Non-pigmented ciliary epithelial cell (primary cell): ENCODE data around the gene CTSD.
"Not testable (repeated sequence)": the region's sequence is repeated elsewhere in the genome, so short reads cannot be mapped to it uniquely, and the experiment has no call there.

ENCODE experiments used
- DNase-seq: peaks from one replicate; pipeline ENCODE4 v3.0.0-alpha.2; 2010; ENCODE audit warnings: low read depth

Gene CTSD

DNA sequence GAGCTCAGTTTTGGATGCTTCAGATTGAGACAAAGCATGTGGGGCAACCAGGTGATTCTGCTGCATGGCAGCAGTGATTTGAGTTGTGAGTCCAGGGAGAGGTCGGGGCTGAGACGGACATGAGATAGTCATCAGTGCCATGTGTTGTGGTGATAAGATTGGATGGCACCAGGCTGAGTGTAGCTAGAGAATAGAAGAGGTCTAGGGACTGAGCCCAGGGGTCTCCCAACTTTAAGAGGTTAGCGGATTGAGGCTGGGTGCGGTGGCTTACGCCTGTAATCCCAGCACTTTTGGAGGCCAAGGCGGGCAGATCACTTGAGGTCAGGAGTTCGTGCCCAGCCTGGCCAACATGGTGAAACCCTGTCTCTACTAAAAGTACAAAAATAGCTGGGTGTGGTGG is 6.3 kb upstream of the CTSD start:
- no peak for DNase-seq

GRCh38 chr11:1769304-1769936 is 5.7 kb upstream of the CTSD start:
- not testable (repeated sequence) for DNase-seq

GRCh38 chr11:1768141-1768469 is 4.4 kb upstream of the CTSD start:
- no peak for DNase-seq

GRCh38 chr11:1767399-1768140 is 3.8 kb upstream of the CTSD start:
- DNase-seq, result no peak

- no peak for DNase-seq
These were observed 3.1 kb upstream of the CTSD start for GRCh38 chr11:1766719-1767398.

DNA sequence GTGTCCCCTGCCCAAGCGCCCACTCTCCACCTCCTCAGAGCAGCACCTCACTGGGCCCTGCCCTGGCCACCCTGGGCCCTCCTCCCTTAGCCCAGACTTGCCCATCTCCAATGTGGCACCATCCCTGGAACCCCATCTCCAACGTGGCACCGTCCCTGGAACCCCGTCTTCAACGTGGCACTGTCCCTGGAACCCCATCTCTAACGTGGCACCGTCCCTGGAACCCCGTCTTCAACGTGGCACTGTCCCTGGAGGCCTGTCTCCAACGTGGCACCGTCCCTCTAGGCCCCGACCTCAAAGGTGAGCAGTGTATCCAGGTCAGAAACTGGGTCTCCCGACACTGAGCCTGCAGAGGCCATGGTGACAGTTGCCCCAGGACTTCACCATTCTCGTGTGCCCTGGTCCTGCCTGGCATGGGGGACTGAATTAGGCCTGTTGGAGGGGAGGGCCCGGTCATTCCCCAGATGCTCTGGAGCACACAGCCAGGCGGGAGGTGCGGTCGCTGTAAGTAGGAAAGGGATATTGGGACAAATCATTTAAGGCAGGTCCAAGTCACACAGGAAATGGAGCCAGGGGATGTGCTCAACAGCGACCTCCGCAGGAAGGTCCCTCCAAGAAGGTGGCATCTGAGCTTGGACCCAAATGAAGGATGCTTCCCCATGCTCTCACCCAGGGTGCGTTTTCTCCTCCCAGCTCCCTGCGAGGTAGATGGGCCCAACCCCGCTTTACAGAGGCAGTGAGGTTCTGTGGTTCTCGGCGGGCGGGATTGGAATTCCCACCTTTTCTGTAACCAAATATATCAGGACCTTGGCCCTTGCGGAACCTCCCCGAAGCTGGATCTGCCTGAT is 2.4 kb upstream of the CTSD start:
- DNase-seq, result no peak

DNA sequence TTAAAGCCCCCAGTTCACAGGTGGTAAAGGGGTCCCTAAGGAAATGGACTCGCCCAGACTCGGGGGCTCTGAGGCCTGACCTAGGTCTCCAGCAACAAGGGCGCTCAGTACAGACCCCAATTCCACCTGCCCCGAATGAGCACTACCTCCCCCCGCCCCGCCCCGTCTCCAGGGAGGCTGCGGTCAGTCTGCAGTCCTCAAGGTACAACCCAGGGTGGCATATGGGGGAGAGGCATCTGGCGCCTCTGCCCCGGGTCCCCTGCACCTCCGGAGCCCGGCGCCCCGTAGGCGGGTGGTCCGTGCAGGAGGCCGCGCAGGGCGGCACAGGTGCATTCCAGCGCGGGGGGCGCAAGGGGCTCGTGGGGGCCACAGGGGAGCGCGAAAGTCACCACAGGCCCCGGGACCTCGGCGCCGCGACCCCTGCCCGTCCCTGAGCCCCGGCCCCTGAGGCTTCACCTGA is 361 bp downstream of the CTSD start:
- DNase-seq, result no peak

- DNase-seq, result no peak
These were observed 1.0 kb downstream of the CTSD start for GRCh38 chr11:1762537-1763302.

GRCh38 chr11:1761857-1762536 is 1.7 kb downstream of the CTSD start:
- no peak for DNase-seq

DNA sequence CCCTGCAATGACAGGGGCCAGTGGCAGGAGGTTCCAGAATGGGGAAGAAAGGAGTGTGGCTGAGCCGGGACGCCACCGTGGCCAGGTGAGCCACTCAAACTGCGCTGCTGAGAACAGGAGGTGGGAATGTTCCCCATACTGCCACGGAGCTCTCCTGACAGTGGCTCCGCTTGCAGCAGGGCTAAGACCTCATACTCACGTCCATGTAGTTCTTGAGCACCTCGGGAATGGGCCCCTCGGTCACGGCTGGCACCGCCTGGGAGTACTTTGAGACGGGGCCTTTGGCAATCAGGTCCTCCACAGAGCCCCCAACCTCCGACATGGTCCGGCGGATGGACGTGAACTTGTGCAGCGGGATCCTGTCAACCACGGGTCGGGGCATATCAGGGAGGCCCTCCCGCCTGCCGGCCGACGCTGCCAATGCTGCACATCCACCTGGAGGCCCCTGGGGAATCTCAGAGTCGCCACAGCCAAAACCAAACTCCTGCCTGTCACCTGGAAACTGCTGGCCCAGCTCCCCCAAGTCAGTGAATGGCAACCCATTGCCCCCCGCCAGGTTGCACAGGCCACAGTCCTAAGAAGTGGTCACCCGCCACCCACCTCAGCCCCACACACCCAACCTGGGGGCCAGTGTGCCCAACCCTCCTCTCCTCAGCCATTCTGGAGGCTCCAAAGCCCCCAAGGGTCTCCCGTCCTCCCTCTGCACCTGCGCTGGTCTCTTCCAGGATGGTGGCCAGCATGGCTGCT is 2.4 kb downstream of the CTSD start:
- DNase-seq, result no peak

DNA sequence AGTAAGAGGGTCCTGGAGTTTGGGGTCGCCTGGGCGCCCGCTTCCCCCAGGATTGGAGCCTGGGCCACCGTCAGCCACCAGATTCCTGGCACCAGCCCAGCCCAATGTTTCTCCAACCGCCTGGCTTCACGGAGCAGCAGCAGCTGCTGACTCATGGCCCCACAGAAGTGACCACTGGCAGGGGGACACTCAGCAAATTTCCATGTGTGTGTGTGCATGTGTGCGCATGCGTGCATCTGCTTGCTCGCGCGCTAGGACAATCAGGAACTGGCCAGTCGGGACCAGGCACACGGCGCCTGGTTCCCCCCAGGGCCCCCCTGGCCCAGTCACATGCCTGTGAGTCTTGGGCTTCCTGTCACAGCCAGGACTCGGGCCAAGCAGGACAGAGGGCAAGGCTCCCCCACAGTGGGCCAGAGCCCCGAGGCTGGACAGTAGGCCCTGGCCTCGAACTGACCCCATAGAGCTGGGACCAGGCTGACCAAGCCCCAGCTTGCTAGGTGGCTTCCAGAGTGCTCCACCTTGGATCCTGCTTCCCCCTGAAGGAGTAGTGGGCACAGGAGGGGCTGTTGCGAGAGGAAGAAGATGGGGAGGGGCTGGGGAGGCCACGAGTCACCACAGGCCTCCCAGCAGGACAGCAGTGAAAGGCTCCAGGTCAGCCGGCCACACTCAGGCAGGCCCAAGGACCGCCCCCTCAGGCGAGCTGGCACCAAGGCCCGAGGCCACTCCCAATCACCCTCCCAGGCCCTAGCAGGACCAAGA is 3.2 kb downstream of the CTSD start:
- no peak for DNase-seq

DNA sequence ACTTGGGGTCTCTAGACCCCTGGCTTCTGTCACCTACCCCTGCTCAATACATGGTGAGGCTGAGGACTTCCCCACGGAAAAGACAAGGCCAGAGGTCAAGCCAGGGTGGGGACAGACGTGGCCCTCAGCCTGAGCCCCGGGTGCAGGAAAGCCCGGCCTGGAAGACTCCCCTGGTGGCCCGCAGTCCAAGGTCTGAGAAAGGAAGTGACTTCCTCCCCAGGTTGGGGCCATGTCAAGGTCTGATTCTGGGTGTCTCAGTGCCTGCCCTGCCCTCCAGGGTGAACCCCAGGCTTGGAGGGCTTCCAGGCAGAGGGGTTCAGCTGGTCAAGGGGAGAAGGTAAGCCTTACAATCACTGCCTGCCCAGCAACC is 3.9 kb downstream of the CTSD start:
- no peak for DNase-seq

DNA sequence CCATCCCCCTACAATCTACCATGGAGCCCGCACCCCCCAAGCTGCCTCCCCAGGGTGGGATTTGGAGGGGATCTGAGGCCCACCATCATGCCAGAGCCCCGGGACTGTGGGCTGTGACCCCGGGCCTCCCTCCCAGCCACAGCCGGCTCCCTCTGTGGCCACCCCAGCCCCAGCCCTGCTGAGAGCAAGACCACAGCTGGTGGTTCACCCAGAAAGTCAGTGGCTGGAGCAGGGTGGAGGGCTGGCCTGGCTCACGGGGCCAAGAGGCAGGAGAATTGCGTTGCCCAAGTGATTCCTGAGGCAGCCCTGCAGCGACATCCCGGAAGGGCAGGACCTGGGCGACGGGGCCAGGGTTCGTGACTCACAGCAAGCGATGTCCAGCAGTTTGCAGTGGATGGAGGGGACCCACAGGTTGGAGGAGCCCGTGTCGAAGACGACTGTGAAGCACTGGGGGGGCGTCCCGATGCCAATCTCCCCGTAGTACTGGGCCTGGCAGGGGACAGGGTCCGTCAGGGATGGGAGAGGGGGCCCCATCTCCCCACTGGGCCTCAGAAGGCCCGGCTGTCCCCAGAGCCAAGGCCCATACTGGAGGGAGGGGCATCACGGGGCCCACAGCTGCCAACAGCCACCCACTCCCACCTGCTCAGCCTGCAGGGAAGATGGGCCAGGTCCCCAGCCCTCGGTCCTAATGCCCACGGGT is 4.4 kb downstream of the CTSD start:
- DNase-seq, result no peak

DNA sequence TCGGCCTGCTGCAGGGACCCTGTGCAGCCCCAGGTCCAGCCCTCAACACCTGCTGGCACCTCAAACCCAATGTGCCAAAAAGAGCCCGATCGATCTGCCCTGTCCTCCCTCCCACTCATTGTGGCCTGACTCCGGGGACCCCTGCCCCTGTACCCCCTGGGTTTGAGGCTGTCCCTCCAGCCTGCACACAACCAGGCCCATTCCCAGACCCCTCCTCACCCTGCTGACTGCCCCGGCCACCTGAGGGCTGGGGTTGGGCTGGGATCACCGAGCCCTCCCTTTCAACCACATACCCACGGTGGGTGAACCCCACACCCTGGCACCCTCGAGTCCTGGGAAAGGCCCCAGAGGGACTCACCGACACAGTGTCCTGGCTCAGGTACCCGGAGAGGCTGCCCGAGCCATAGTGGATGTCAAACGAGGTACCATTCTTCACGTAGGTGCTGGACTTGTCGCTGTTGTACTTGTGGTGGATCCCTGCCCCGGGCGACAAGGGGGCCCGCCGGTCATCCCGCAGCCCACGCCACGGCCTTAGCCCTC is 5.0 kb downstream of the CTSD start:
- DNase-seq, result no peak

DNA sequence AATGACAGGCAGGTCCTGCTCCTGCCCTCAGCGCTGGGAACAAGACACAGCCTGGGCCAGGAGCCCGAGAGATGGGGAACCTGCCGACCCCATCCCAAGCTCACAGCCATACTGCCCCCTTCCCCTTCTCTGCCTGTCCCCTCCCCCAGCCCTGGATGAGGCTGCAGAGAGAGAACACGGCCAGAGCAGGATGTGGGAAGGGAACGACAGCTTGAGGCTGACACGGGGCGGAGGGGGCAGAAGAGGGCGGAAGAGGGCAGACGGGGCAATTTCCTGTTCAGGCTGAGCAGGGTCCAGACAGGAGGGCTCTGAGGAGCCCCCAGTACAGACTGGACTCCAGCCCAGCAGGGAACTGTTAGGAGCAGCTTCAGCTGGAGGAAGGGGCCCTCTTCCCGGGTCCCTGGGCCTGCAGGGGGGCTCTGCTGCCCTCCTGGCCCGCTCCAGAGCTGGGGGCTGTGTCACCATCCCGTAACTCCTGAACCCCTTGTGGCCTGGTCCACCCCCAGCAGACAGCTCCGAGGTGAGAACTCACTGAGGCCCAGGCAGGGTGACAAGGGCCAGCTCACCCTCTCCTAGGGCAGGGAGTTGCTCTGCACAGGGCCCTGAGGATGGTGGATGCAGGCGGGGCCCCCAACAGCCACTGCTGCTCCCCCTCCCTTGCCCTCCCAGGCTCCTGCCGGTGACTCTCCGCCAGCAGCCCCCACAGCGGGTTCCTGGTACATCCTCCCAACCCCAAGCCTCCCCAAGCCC is 5.7 kb downstream of the CTSD start:
- DNase-seq, result no peak

- DNase-seq, result no peak
These were observed 6.6 kb downstream of the CTSD start for GRCh38 chr11:1756791-1757771.
